Measurements from ENCODE around the gene ITM2C.

ITM2C gene

GRCh38 chr2:230847883-230848388 is 16.8 kb upstream of the ITM2C start:
- DNase-seq, result peak; percentile 47
- in situ Hi-C loops (cut with HindIII; ENCODE audit: low pct_ligation_motif_present, low pct_unique_long_range_greater_than_20kb, low sequenced_read_pairs), result no loop called here

GRCh38 chr2:230849633-230850357 is 14.9 kb upstream of the ITM2C start:
- DNase-seq, result no peak
- in situ Hi-C loops (cut with HindIII; ENCODE audit: low pct_ligation_motif_present, low pct_unique_long_range_greater_than_20kb, low sequenced_read_pairs), result no loop called here

- in situ Hi-C loops (cut with HindIII; ENCODE audit: low pct_ligation_motif_present, low pct_unique_long_range_greater_than_20kb, low sequenced_read_pairs), result no loop called here
- DNase-seq, result no peak
Observed at GRCh38 chr2:230850358-230850658, 14.4 kb upstream of the ITM2C start.

- in situ Hi-C loops (cut with HindIII; ENCODE audit: low pct_ligation_motif_present, low pct_unique_long_range_greater_than_20kb, low sequenced_read_pairs), result no loop called here
- no peak for DNase-seq
Observed at GRCh38 chr2:230852113-230852512, 12.6 kb upstream of the ITM2C start.

GRCh38 chr2:230861552-230862255 is 3.0 kb upstream of the ITM2C start:
- no peak for DNase-seq

GRCh38 chr2:230862292-230862691 is 2.5 kb upstream of the ITM2C start:
- in situ Hi-C loops (cut with HindIII; ENCODE audit: low pct_ligation_motif_present, low pct_unique_long_range_greater_than_20kb, low sequenced_read_pairs), result no loop called here
- no peak for DNase-seq

More at GRCh38 chr2:230861552-230862255, 3.0 kb upstream of the ITM2C start:
- in situ Hi-C loops (cut with HindIII; ENCODE audit: low pct_ligation_motif_present, low pct_unique_long_range_greater_than_20kb, low sequenced_read_pairs), result no loop called here

GRCh38 chr2:230863031-230863430 is 1.7 kb upstream of the ITM2C start:
- in situ Hi-C loops (cut with HindIII; ENCODE audit: low pct_ligation_motif_present, low pct_unique_long_range_greater_than_20kb, low sequenced_read_pairs), result no loop called here
- no peak for DNase-seq

GRCh38 chr2:230863442-230864121 is 1.2 kb upstream of the ITM2C start:
- in situ Hi-C loops (cut with HindIII; ENCODE audit: low pct_ligation_motif_present, low pct_unique_long_range_greater_than_20kb, low sequenced_read_pairs), result no loop called here

GRCh38 chr2:230864122-230864604 is 579 bp upstream of the ITM2C start:
- in situ Hi-C loops (cut with HindIII; ENCODE audit: low pct_ligation_motif_present, low pct_unique_long_range_greater_than_20kb, low sequenced_read_pairs), result no loop called here
- no peak for DNase-seq

More at GRCh38 chr2:230863442-230864121, 1.2 kb upstream of the ITM2C start:
- no peak for DNase-seq

GRCh38 chr2:230865307-230865765 is 594 bp downstream of the ITM2C start:
- no peak for DNase-seq
- in situ Hi-C loops (cut with HindIII; ENCODE audit: low pct_ligation_motif_present, low pct_unique_long_range_greater_than_20kb, low sequenced_read_pairs), result no loop called here

- DNase-seq, result no peak
Observed at GRCh38 chr2:230865766-230866755, 1.3 kb downstream of the ITM2C start.

GRCh38 chr2:230866756-230867523 is 2.2 kb downstream of the ITM2C start:
- in situ Hi-C loops (cut with HindIII; ENCODE audit: low pct_ligation_motif_present, low pct_unique_long_range_greater_than_20kb, low sequenced_read_pairs), result no loop called here
- DNase-seq, result peak; percentile 22

More at GRCh38 chr2:230865766-230866755, 1.3 kb downstream of the ITM2C start:
- in situ Hi-C loops (cut with HindIII; ENCODE audit: low pct_ligation_motif_present, low pct_unique_long_range_greater_than_20kb, low sequenced_read_pairs), result no loop called here

GRCh38 chr2:230868161-230868946 is 3.6 kb downstream of the ITM2C start:
- in situ Hi-C loops (cut with HindIII; ENCODE audit: low pct_ligation_motif_present, low pct_unique_long_range_greater_than_20kb, low sequenced_read_pairs), result no loop called here
- no peak for DNase-seq

- no peak for DNase-seq
- in situ Hi-C loops (cut with HindIII; ENCODE audit: low pct_ligation_motif_present, low pct_unique_long_range_greater_than_20kb, low sequenced_read_pairs), result no loop called here
Observed at GRCh38 chr2:230868947-230869913, 4.5 kb downstream of the ITM2C start.

- no peak for DNase-seq
- in situ Hi-C loops (cut with HindIII; ENCODE audit: low pct_ligation_motif_present, low pct_unique_long_range_greater_than_20kb, low sequenced_read_pairs), result no loop called here
Observed at GRCh38 chr2:230869914-230870543, 5.3 kb downstream of the ITM2C start.
